SK-N-SH (cell line): ENCODE results near the gene WSCD1. TPM values are rescaled to one million over a fixed set of nuclear protein-coding genes. Genes with fewer than 3 reads are reported as not detected.

Experiments used
- CTCF ChIA-PET: fragments of 300-600, 350-600 bp; formaldehyde crosslinking; extraction: SDS; loops from one replicate; lab custom pipeline; 2021; lab: Yijun Ruan, JAX
- POLR2A ChIA-PET: fragments of 350-600 bp; sonication (Branson Sonifier 250); formaldehyde crosslinking; extraction: SDS; loops from one replicate; lab custom pipeline; 2020; ENCODE audit warnings: antibody characterized with exemption, inconsistent platforms; lab: Yijun Ruan, JAX
- DNase-seq: peaks from one replicate; pipeline ENCODE4 v3.0.0; 2012
- H2AFZ ChIP-seq: fragments of 200-600 bp; sonication (generic); 2 replicates; pipeline ENCODE4 v1.8.1; 2016; ENCODE audit warnings: antibody characterized with exemption, mild to moderate bottlenecking, low read depth
- H3F3A ChIP-seq: fragments of 200-600 bp; sonication (generic); replicated peaks from 2 replicates; pipeline ENCODE3; 2016; ENCODE audit warnings: antibody characterized with exemption, mild to moderate bottlenecking; ENCODE audit not compliant: insufficient read depth
- H3K27ac ChIP-seq, 2 experiments: fragments of 200-500 bp in 1 of 2; fragments of 200-600 bp in 1 of 2; sonication (Bioruptor generic) in 1 of 2; sonication (generic), shearing (Covaris generic) in 1 of 2; 2 replicates each; pipeline versions ENCODE4 v1.5.1 to v1.6.1; 2014 to 2016; ENCODE audit warnings: low read depth in 2 of 2, inconsistent platforms in 1 of 2, low read length in 1 of 2, mild to moderate bottlenecking in 1 of 2, mixed read lengths in 1 of 2
- H3K27me3 ChIP-seq: fragments of 200-600 bp; sonication (generic), shearing (Covaris generic); 2 replicates; pipeline ENCODE4 v1.6.1; 2016; ENCODE audit warnings: mixed run types; ENCODE audit not compliant: insufficient read depth
- H3K36me3 ChIP-seq, 2 experiments: fragments of 200-500 bp in 1 of 2; fragments of 200-600 bp in 1 of 2; sonication (Bioruptor generic) in 1 of 2; sonication (generic) in 1 of 2; replicated peaks in 1 of 2; 2 replicates each; pipeline versions ENCODE3 to v1.5.1; 2014 to 2016; ENCODE audit warnings: low read length in 1 of 2, mild to moderate bottlenecking in 1 of 2; ENCODE audit not compliant: insufficient read depth in 2 of 2, control insufficient read depth in 1 of 2
- H3K4me1 ChIP-seq, 2 experiments: fragments of 200-500 bp in 1 of 2; fragments of 200-600 bp in 1 of 2; sonication (Bioruptor generic) in 1 of 2; sonication (generic), shearing (Covaris generic) in 1 of 2; 2 replicates each; pipeline versions ENCODE4 v1.5.1 to v1.6.1; 2014 to 2016; ENCODE audit warnings: low read depth in 1 of 2, low read length in 1 of 2, mixed run types in 1 of 2; ENCODE audit not compliant: insufficient read depth in 2 of 2, control insufficient read depth in 1 of 2
- H3K4me2 ChIP-seq: fragments of 200-600 bp; sonication (generic), shearing (Covaris generic); 2 replicates; pipeline ENCODE4 v1.6.1; 2017; ENCODE audit warnings: mixed run types
- H3K4me3 ChIP-seq, 2 experiments: fragments of 200-500 bp in 1 of 2; fragments of 200-600 bp in 1 of 2; sonication (Bioruptor generic) in 1 of 2; sonication (generic), shearing (Covaris generic) in 1 of 2; 2 replicates each; pipeline versions ENCODE4 v1.5.1 to v1.8.1; 2014 to 2016; ENCODE audit warnings: low read depth in 2 of 2, inconsistent platforms in 1 of 2, low read length in 1 of 2, mild to moderate bottlenecking in 1 of 2, mixed read lengths in 1 of 2, moderate library complexity in 1 of 2
- H3K79me2 ChIP-seq: fragments of 200-600 bp; sonication (generic); 2 replicates; pipeline ENCODE4 v1.8.1; 2017; ENCODE audit warnings: mild to moderate bottlenecking; ENCODE audit not compliant: insufficient read depth
- H3K9ac ChIP-seq: fragments of 200-600 bp; sonication (generic); 2 replicates; pipeline ENCODE4 v1.6.1; 2017; ENCODE audit warnings: mixed run types
- H3K9me2 ChIP-seq: fragments of 200-600 bp; sonication (generic); 2 replicates; pipeline ENCODE4 v1.6.1; 2017; ENCODE audit warnings: mixed run types
- H3K9me3 ChIP-seq: fragments of 200-600 bp; sonication (generic); 2 replicates; pipeline ENCODE4 v1.6.1; 2017; ENCODE audit warnings: mixed run types, mild to moderate bottlenecking, moderate library complexity
- H4K20me1 ChIP-seq: fragments of 200-600 bp; sonication (generic); 2 replicates; pipeline ENCODE4 v1.6.1; 2017; ENCODE audit warnings: mild to moderate bottlenecking, mixed run types; ENCODE audit not compliant: insufficient read depth
- CHD2 ChIP-seq: fragments of 150-350 bp; IDR thresholded peaks from 2 replicates; pipeline ENCODE4 v1.6.1; 2018; ENCODE audit warnings: low read length; ENCODE audit not compliant: partially characterized antibody
- ELF1 ChIP-seq: IDR thresholded peaks from 2 replicates; pipeline ENCODE4 v1.4.0; 2012
- EZH2phosphoT487 ChIP-seq: fragments of 200-600 bp; sonication (generic); IDR thresholded peaks from 2 replicates; pipeline ENCODE4 v1.6.1; 2017; ENCODE audit warnings: low read depth, mixed run types, mild to moderate bottlenecking, antibody characterized with exemption, moderate library complexity, borderline replicate concordance
- FOSL2 ChIP-seq: IDR thresholded peaks from 2 replicates; pipeline ENCODE4 v1.4.0; 2012; ENCODE audit warnings: low read depth, mild to moderate bottlenecking, moderate library complexity, borderline replicate concordance
- FOXM1 ChIP-seq: IDR thresholded peaks from 2 replicates; pipeline ENCODE4 v1.4.0; 2012; ENCODE audit warnings: low read depth, mild to moderate bottlenecking
- GABPA ChIP-seq: IDR thresholded peaks from 2 replicates; pipeline ENCODE4 v1.4.0; 2012; ENCODE audit warnings: low read depth, mild to moderate bottlenecking
- GATA2 ChIP-seq: sonication (generic); formaldehyde crosslinking; IDR thresholded peaks from 2 replicates; pipeline ENCODE4 v1.5.0; 2020; ENCODE audit warnings: mild to moderate bottlenecking, missing genetic modification reagents
- NRF1 ChIP-seq: IDR thresholded peaks from 2 replicates; pipeline ENCODE4 v1.6.1; 2012; ENCODE audit warnings: low read depth, mild to moderate bottlenecking, low read length
- RAD21 ChIP-seq: IDR thresholded peaks from 2 replicates; pipeline ENCODE4 v1.6.1; 2012; ENCODE audit warnings: mild to moderate bottlenecking, low read length
- RFX5 ChIP-seq: IDR thresholded peaks from 2 replicates; pipeline ENCODE4 v1.6.1; 2012; ENCODE audit warnings: mild to moderate bottlenecking, improper control_type of control experiment, low read length
- SIN3A ChIP-seq: IDR thresholded peaks from 2 replicates; pipeline ENCODE4 v1.6.1; 2012; ENCODE audit warnings: low read depth, mild to moderate bottlenecking, low read length, moderate library complexity, borderline replicate concordance
- TAF1 ChIP-seq: IDR thresholded peaks from 2 replicates; pipeline ENCODE4 v1.6.1; 2012; ENCODE audit warnings: low read depth, mild to moderate bottlenecking, low read length, moderate library complexity, borderline replicate concordance
- YY1 ChIP-seq: IDR thresholded peaks from 2 replicates; pipeline ENCODE4 v1.4.0; 2012; ENCODE audit warnings: low read depth, mild to moderate bottlenecking
- WGBS: methylation state at CpG from one replicate; pipeline ENCODE4 v1.1.6; 2017; ENCODE audit warnings: low lambda C conversion rate; 5-methylcytosine and 5-hydroxymethylcytosine counted together
- polyA plus RNA-seq, 3 experiments: library from polyadenylated mRNA; depleted of rRNA; stranded (reverse); fragments of >200 nt; gene quantifications; 2 replicates each; pipeline ENCODE4 v1.2.3, GENCODE V29; 2012
- TF ChIP-seq, protein P1 (sequence below): IDR thresholded peaks from 2 replicates; pipeline ENCODE4 v1.4.0; 2012; ENCODE audit warnings: low read depth, borderline replicate concordance
- TF ChIP-seq, protein P2 (sequence below): fragments of 150-350 bp; IDR thresholded peaks from 2 replicates; pipeline ENCODE4 v1.6.1; 2017; ENCODE audit warnings: antibody characterized with exemption, low read length, low read depth, borderline replicate concordance
- TF ChIP-seq, protein P3 (sequence below): IDR thresholded peaks from 2 replicates; pipeline ENCODE4 v1.6.1; 2012; ENCODE audit warnings: mild to moderate bottlenecking, low read depth, low read length, moderate library complexity
- TF ChIP-seq, protein P4 (sequence below): IDR thresholded peaks from 2 replicates; pipeline ENCODE4 v1.4.0; 2012; ENCODE audit warnings: low read depth
- TF ChIP-seq, protein P5 (sequence below): IDR thresholded peaks from 2 replicates; pipeline ENCODE4; 2012

Gene WSCD1
- polyA plus RNA-seq, 1 of the 3 experiments (the other 2 are of a cell fraction) = 0.03 TPM

DNA sequence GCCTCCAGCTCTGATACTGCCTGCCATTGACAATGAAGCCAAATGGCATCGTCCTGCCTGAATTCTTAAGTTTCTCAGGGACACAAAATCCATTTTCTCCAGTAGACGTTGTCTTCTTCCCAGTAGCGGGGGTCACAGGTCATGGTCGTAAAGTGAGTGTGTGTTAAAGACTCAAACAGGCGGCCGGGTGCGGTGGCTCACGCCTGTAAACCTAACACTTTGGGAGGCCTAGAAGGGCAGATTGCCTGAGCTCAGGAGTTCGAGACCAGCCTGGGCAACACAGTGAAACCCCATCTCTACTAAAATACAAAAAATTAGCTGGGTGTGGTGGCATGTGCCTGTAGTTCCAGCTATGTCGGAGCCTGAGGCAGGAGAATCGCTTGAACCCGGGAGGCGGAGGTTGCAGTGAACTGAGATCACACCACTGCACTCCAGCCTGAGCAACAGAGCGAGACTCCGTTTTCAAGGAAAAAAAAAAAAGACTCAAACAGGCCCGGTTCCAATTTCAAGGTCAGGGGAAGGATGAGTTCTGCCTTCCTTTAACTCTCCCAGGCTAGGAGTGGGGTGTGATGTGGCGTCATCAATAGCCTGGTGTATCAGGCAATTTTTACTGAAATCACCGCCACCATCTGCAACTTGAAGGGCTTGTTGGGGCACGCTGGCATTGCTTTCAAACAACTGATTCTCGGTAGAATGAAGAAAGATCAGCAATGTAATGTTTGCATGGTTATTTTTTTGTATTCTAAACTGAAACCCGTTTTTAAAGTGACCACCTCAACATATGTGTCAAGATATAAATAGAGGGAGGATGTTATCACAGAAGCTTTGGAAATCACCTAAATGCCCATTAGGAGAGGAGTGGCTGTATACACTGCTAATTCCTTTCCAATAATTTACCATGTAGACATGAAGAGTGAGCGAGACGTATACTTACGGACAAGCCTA, 91.0 kb downstream of the WSCD1 start:
- DNase-seq = no peak
- Histone ChIP-seq H2AFZ (no peak overlapping the region), H3K27me3 (0 out of 2 replicates have a peak, but pooled peaks cover 17% of the 10 kb centered on the region), H3F3A (no peaks in the 10 kb centered on the region), H3K9me2 (no peaks in the 10 kb centered on the region), H3K36me3 (no peaks in the 10 kb centered on the region), H3K79me2 (no peaks in the 10 kb centered on the region), H3K4me2 (no peak overlapping the region), H3K27ac (no peak overlapping the region), H3K9ac (no peak overlapping the region), H3K4me3 (no peak overlapping the region), H3K4me1 (no peaks in the 10 kb centered on the region; a peak in 1 of 4 replicates), H4K20me1 (no peaks in the 10 kb centered on the region), H3K9me3 (no peaks in the 10 kb centered on the region)
- CTCF ChIA-PET = no interaction called here
- POLR2A ChIA-PET = no interaction called here
- WGBS = 57% methylated on average over 24 of the region's 24 CpGs
- no peak for TF ChIP-seq EZH2phosphoT487
- no peak for TF ChIP-seq GATA2 (CRISPR knock-in tag)
- no peak for TF ChIP-seq GABPA
- no peak for TF ChIP-seq RFX5
- TF ChIP-seq, protein P1, sequence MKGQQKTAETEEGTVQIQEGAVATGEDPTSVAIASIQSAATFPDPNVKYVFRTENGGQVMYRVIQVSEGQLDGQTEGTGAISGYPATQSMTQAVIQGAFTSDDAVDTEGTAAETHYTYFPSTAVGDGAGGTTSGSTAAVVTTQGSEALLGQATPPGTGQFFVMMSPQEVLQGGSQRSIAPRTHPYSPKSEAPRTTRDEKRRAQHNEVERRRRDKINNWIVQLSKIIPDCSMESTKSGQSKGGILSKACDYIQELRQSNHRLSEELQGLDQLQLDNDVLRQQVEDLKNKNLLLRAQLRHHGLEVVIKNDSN = no peak
- TF ChIP-seq, protein P2, sequence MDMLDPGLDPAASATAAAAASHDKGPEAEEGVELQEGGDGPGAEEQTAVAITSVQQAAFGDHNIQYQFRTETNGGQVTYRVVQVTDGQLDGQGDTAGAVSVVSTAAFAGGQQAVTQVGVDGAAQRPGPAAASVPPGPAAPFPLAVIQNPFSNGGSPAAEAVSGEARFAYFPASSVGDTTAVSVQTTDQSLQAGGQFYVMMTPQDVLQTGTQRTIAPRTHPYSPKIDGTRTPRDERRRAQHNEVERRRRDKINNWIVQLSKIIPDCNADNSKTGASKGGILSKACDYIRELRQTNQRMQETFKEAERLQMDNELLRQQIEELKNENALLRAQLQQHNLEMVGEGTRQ = no peak
- TF ChIP-seq FOXM1 = no peak
- no peak for TF ChIP-seq ELF1
- no peak for TF ChIP-seq TAF1
- TF ChIP-seq YY1 = no peak
- no peak for TF ChIP-seq CHD2
- no peak for TF ChIP-seq SIN3A
- TF ChIP-seq, protein P3, sequence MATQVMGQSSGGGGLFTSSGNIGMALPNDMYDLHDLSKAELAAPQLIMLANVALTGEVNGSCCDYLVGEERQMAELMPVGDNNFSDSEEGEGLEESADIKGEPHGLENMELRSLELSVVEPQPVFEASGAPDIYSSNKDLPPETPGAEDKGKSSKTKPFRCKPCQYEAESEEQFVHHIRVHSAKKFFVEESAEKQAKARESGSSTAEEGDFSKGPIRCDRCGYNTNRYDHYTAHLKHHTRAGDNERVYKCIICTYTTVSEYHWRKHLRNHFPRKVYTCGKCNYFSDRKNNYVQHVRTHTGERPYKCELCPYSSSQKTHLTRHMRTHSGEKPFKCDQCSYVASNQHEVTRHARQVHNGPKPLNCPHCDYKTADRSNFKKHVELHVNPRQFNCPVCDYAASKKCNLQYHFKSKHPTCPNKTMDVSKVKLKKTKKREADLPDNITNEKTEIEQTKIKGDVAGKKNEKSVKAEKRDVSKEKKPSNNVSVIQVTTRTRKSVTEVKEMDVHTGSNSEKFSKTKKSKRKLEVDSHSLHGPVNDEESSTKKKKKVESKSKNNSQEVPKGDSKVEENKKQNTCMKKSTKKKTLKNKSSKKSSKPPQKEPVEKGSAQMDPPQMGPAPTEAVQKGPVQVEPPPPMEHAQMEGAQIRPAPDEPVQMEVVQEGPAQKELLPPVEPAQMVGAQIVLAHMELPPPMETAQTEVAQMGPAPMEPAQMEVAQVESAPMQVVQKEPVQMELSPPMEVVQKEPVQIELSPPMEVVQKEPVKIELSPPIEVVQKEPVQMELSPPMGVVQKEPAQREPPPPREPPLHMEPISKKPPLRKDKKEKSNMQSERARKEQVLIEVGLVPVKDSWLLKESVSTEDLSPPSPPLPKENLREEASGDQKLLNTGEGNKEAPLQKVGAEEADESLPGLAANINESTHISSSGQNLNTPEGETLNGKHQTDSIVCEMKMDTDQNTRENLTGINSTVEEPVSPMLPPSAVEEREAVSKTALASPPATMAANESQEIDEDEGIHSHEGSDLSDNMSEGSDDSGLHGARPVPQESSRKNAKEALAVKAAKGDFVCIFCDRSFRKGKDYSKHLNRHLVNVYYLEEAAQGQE = no peak
- TF ChIP-seq, protein P4, sequence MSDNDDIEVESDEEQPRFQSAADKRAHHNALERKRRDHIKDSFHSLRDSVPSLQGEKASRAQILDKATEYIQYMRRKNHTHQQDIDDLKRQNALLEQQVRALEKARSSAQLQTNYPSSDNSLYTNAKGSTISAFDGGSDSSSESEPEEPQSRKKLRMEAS = no peak
- TF ChIP-seq FOSL2 = no peak
- TF ChIP-seq NRF1 = no peak
- no peak for TF ChIP-seq RAD21
- TF ChIP-seq, protein P5, sequence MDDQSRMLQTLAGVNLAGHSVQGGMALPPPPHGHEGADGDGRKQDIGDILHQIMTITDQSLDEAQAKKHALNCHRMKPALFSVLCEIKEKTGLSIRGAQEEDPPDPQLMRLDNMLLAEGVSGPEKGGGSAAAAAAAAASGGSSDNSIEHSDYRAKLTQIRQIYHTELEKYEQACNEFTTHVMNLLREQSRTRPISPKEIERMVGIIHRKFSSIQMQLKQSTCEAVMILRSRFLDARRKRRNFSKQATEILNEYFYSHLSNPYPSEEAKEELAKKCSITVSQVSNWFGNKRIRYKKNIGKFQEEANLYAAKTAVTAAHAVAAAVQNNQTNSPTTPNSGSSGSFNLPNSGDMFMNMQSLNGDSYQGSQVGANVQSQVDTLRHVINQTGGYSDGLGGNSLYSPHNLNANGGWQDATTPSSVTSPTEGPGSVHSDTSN = no peak
